Calu3 (cell line): ENCODE results near the gene SLC12A5. TPM values are rescaled to one million over a fixed set of nuclear protein-coding genes. Genes with fewer than 3 reads are reported as not detected.

ENCODE experiments used
- BruUV-seq: library from RNA; stranded (reverse); fragments of 400-500 nt; replicated peaks from 2 replicates; lab custom pipeline; 2021; lab: Mats Ljungman, UMichigan
- CTCF ChIA-PET: fragments of 300-600 bp; sonication (Branson Sonifier 250); formaldehyde crosslinking; loops from one replicate; lab custom pipeline; 2022; ENCODE audit warnings: antibody characterized with exemption; lab: Charles Lee
- DNase-seq: peaks from one replicate; pipeline ENCODE4 v3.0.0; 2022
- H3K27ac Mint-ChIP-seq: one replicate; pipeline ENCODE4 v1.8.0; 2022; ENCODE audit warnings: mixed read lengths; ENCODE audit not compliant: unreplicated experiment
- H3K27me3 Mint-ChIP-seq: one replicate; pipeline ENCODE4 v1.8.0; 2022; ENCODE audit warnings: mixed read lengths; ENCODE audit not compliant: unreplicated experiment
- H3K36me3 Mint-ChIP-seq: one replicate; pipeline ENCODE4 v1.8.0; 2022; ENCODE audit warnings: mild to moderate bottlenecking, moderate library complexity, mixed read lengths; ENCODE audit not compliant: insufficient read depth, unreplicated experiment
- H3K4me1 Mint-ChIP-seq: one replicate; pipeline ENCODE4 v1.8.0; 2022; ENCODE audit warnings: mild to moderate bottlenecking, low read depth, mixed read lengths; ENCODE audit not compliant: unreplicated experiment
- H3K4me3 Mint-ChIP-seq: one replicate; pipeline ENCODE4 v1.8.0; 2022; ENCODE audit warnings: mild to moderate bottlenecking, low read depth, moderate library complexity, mixed read lengths; ENCODE audit not compliant: unreplicated experiment
- H3K9me3 Mint-ChIP-seq: one replicate; pipeline ENCODE4 v1.8.0; 2022; ENCODE audit warnings: low read depth, mixed read lengths; ENCODE audit not compliant: unreplicated experiment
- intact Hi-C: fragments of 100-400 bp; cut with micrococcal nuclease; formaldehyde crosslinking; loops from one replicate; pipeline ENCODE4 v1.10.0; 2022; ENCODE audit not compliant: unreplicated experiment
- total RNA-seq: library from RNA; stranded (reverse); gene quantifications from 2 replicates; pipeline ENCODE4 v1.2.3, GENCODE V29; 2022
- TF ChIP-seq, protein P1 (sequence below): fragments of 200-600 bp; IDR thresholded peaks from one replicate; pipeline ENCODE4 v1.8.0; 2022; ENCODE audit warnings: antibody characterized with exemption; ENCODE audit not compliant: unreplicated experiment

Gene SLC12A5
- total RNA-seq, 1 experiment from 2014 or later: 2.1 TPM

DNA sequence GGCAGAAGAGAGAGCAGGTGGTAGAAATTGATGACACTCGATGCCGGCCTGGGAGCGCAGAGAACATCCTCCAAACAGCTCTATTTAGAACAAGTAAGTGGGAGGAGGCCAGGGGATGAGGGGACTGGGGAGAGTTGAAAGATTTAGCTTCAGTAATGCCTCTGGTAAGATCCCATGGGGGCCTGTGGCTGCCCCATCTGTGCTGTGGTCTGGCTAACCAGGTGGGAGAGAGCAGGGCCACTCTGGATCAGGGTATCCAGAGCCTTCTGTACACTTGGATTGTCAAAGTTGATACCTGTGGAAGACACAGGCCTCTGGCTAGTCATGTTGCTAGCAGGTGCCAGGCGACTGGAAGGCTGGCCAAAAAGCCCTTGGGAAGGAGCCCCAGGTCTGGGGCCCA, 33.1 kb downstream of the SLC12A5 start:
- Mint-ChIP-seq H3K4me1 (no peaks in the 10 kb centered on the region), H3K9me3 (no peaks in the 10 kb centered on the region), H3K27ac (no peak overlapping the region), H3K4me3 (no peak overlapping the region), H3K27me3 (no peaks in the 10 kb centered on the region), H3K36me3 (peaks cover 46% of the 10 kb centered on the region)
- BruUV-seq: no TSS peak
- CTCF ChIA-PET: no interaction called here
- intact Hi-C loops: no loop called here
- DNase-seq: no peak
- TF ChIP-seq, protein P1, sequence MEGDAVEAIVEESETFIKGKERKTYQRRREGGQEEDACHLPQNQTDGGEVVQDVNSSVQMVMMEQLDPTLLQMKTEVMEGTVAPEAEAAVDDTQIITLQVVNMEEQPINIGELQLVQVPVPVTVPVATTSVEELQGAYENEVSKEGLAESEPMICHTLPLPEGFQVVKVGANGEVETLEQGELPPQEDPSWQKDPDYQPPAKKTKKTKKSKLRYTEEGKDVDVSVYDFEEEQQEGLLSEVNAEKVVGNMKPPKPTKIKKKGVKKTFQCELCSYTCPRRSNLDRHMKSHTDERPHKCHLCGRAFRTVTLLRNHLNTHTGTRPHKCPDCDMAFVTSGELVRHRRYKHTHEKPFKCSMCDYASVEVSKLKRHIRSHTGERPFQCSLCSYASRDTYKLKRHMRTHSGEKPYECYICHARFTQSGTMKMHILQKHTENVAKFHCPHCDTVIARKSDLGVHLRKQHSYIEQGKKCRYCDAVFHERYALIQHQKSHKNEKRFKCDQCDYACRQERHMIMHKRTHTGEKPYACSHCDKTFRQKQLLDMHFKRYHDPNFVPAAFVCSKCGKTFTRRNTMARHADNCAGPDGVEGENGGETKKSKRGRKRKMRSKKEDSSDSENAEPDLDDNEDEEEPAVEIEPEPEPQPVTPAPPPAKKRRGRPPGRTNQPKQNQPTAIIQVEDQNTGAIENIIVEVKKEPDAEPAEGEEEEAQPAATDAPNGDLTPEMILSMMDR: no peak

DNA sequence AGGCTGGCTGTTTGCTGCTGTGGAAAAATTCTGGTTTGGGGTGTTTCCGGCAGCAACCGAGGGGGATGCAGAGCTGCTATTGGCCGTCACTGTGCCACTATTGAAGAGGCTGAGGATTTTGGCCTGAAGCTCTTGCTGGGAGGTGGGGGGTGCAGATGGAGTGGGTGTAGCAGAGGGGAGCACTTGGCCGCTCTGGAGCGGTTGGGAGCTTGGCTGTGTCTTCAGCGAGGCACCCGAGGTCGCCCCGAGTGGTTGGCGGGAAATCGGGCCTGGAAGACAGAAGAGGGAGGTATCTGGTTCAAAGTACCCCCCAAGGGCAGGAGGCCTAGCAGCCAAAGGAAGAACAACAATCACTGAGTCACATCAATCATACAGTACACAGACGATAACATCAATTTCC, 33.6 kb downstream of the SLC12A5 start:
- CTCF ChIA-PET: no interaction called here
- H3K27ac Mint-ChIP-seq: no peak overlapping the region
- TF ChIP-seq, protein P1: no peak
- intact Hi-C loops: no loop called here
- BruUV-seq: TSS peak; percentile 9
- peaks cover 46% of the 10 kb centered on the region for H3K36me3 Mint-ChIP-seq
- H3K4me3 Mint-ChIP-seq: no peak overlapping the region
- DNase-seq: no peak
- no peaks in the 10 kb centered on the region for H3K27me3 Mint-ChIP-seq
- no peaks in the 10 kb centered on the region for H3K9me3 Mint-ChIP-seq
- no peaks in the 10 kb centered on the region for H3K4me1 Mint-ChIP-seq

DNA sequence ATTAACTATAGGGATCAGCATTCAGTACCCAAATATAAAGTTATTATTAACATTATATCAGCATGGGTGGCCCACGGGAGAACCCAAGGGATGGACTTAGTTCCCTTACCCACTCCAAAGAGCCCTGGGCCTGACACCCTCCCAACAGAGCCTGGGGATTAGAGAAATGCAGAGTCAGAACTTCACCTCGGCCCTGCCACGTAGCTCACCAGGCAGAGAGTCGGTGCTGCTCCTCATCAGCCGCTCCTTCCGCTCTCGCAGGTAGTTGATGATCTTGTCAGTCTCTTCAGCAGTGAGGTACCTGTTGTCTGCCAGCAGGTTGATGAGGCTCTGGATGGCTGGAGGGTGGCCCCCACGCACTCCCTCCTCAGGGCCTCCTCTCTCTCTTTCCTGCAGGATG, 34.1 kb downstream of the SLC12A5 start:
- H3K36me3 Mint-ChIP-seq: peaks cover 51% of the 10 kb centered on the region
- intact Hi-C loops: no loop called here
- CTCF ChIA-PET: no interaction called here

DNA sequence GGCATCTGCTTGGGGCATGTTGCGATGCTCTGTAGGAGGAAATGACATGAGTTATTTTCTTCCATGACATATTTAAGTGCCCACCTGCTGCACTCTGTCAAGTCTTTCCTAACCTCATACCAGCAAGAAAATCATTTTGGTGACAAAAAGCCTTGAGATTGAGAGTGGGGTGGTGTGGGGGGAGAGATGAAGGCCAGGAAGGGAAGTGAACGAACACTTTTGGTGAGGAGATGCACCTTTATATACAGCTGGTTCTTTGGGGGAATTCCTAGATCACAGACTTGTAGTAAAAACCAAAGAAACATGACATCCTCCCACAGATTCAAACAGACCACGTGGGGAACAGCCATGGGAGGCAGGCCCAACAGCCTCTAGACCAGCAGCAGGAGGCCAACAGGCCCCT, 34.6 kb downstream of the SLC12A5 start:
- H3K9me3 Mint-ChIP-seq: no peaks in the 10 kb centered on the region
- TF ChIP-seq, protein P1: no peak
- no peak overlapping the region for H3K4me3 Mint-ChIP-seq
- H3K4me1 Mint-ChIP-seq: no peaks in the 10 kb centered on the region
- CTCF ChIA-PET: no interaction called here
- H3K27ac Mint-ChIP-seq: no peak overlapping the region
- DNase-seq: no peak
- BruUV-seq: no TSS peak
- H3K27me3 Mint-ChIP-seq: no peaks in the 10 kb centered on the region
- H3K36me3 Mint-ChIP-seq: peaks cover 55% of the 10 kb centered on the region
- intact Hi-C loops: no loop called here

More for the DNA sequence above, 34.1 kb downstream of the SLC12A5 start:
- Mint-ChIP-seq H3K27ac (no peak overlapping the region), H3K4me1 (no peaks in the 10 kb centered on the region), H3K27me3 (no peaks in the 10 kb centered on the region), H3K9me3 (no peaks in the 10 kb centered on the region), H3K4me3 (no peak overlapping the region)
- DNase-seq: no peak
- TF ChIP-seq, protein P1: no peak
- BruUV-seq: no TSS peak
